COLO668 (cell line): ENCODE results near the gene SLF2.

Experiments
- DNase-seq: peaks from one replicate; lab custom pipeline; 2025; ENCODE audit not compliant: unreplicated experiment; lab: John Stamatoyannopoulos, UW

SLF2 gene

GRCh38 chr10:100998991-100999741 is 86.4 kb downstream of the SLF2 start:
- DNase-seq = peak; percentile 74

- DNase-seq = no peak
Measured at GRCh38 chr10:100999742-101000126, 87.0 kb downstream of the SLF2 start, which contains the start of gene LZTS2. Gene LZTS2 (plus strand): TSS chr10:100999808. CDS start chr10:101002539, 2,731 bp downstream.

GRCh38 chr10:101000127-101000914 is 87.6 kb downstream of the SLF2 start:
- no peak for DNase-seq

GRCh38 chr10:101000915-101001658 is 88.3 kb downstream of the SLF2 start:
- DNase-seq = peak; percentile 1

- no peak for DNase-seq
Measured at GRCh38 chr10:101001659-101002035, 88.9 kb downstream of the SLF2 start.

- no peak for DNase-seq
Measured at GRCh38 chr10:101002456-101002855, 89.7 kb downstream of the SLF2 start.

- DNase-seq = no peak
Measured at GRCh38 chr10:101003639-101004206, 91.0 kb downstream of the SLF2 start.

GRCh38 chr10:101005361-101005760 is 92.6 kb downstream of the SLF2 start:
- no peak for DNase-seq

- DNase-seq = no peak
Measured at GRCh38 chr10:101005869-101006567, 93.3 kb downstream of the SLF2 start.

- DNase-seq = no peak
Measured at GRCh38 chr10:101006593-101007098, 93.9 kb downstream of the SLF2 start.

GRCh38 chr10:101007099-101007711 is 94.4 kb downstream of the SLF2 start:
- no peak for DNase-seq

GRCh38 chr10:101007915-101008822 is 95.4 kb downstream of the SLF2 start:
- DNase-seq = no peak

- DNase-seq = no peak
Measured at GRCh38 chr10:101008823-101009423, 96.2 kb downstream of the SLF2 start.

GRCh38 chr10:101010329-101010728 is 97.6 kb downstream of the SLF2 start:
- DNase-seq = no peak

GRCh38 chr10:101011517-101012423 is 99.0 kb downstream of the SLF2 start:
- no peak for DNase-seq

GRCh38 chr10:101012525-101013364 is 100.0 kb downstream of the SLF2 start:
- DNase-seq = peak; percentile 76
